Hindlimb muscle (tissue), 1 donor: ENCODE results near the gene ROBO2. TPM values are rescaled to one million over a fixed set of nuclear protein-coding genes. Genes with fewer than 3 reads are reported as not detected.

ENCODE experiments used
- DNase-seq: peaks from one replicate; pipeline ENCODE4 v3.0.0-alpha.2; 2013
- polyA plus RNA-seq: library from polyadenylated mRNA; unstranded; fragments of 120-200 nt; gene quantifications from one replicate; pipeline ENCODE4 v1.2.1, GENCODE V29; 2013; ENCODE audit not compliant: insufficient read length

Gene ROBO2
- polyA plus RNA-seq, 1 donor, result 2.9 TPM

GRCh38 chr3:77699125-77699691 lies 659.3 kb downstream of the ROBO2 start:
- DNase-seq, result no peak
